Keratinocyte (primary cell): ENCODE measurements around the gene MRPS33. TPM values are rescaled to one million over a fixed set of nuclear protein-coding genes. Genes with fewer than 3 reads are reported as not detected.

Experiments
- DNase-seq: peaks from one replicate; pipeline ENCODE4 v3.0.0-alpha.2; 2011; ENCODE audit warnings: low read depth, missing footprints, low spot score
- FAIRE-seq: peaks from 2 replicates; lab custom pipeline; 2011; peaks lifted over from hg19 to GRCh38; lab: Jason Lieb, UNC
- H2AFZ ChIP-seq: 2 replicates; pipeline ENCODE4 v1.6.0; 2012; ENCODE audit warnings: low read length, control low read depth, inconsistent platforms; ENCODE audit not compliant: control insufficient read depth
- H3K27ac ChIP-seq: 2 replicates; pipeline ENCODE4 v1.5.1; 2011; ENCODE audit warnings: low read length; ENCODE audit not compliant: control insufficient read depth, insufficient read depth
- H3K27me3 ChIP-seq: 3 replicates; pipeline ENCODE4 v1.6.0; 2011; ENCODE audit warnings: low read length; ENCODE audit not compliant: control insufficient read depth, insufficient read depth; ENCODE audit errors: extremely low read depth
- H3K36me3 ChIP-seq, 2 experiments: 2 replicates in 1 of 2; 3 replicates in 1 of 2; pipeline ENCODE4 v1.5.1; 2011; ENCODE audit warnings: low read length in 2 of 2, mild to moderate bottlenecking in 1 of 2; ENCODE audit not compliant: control insufficient read depth in 2 of 2, insufficient read depth in 2 of 2; ENCODE audit errors: extremely low read depth in 1 of 2
- H3K4me1 ChIP-seq: 3 replicates; pipeline ENCODE4 v1.5.1; 2011; ENCODE audit warnings: low read length; ENCODE audit not compliant: control insufficient read depth, insufficient read depth; ENCODE audit errors: extremely low read depth
- H3K4me2 ChIP-seq: 3 replicates; pipeline ENCODE4 v1.6.0; 2011; ENCODE audit warnings: low read depth, low read length; ENCODE audit not compliant: control insufficient read depth, insufficient read depth; ENCODE audit errors: extremely low read depth
- H3K4me3 ChIP-seq, 3 experiments: fragments of 200-600 bp in 1 of 3; sonication (generic) in 1 of 3; 2 replicates in 2 of 3; 3 replicates in 1 of 3; pipeline ENCODE4 v1.5.1; 2011 to 2016; ENCODE audit warnings: low read length in 3 of 3, mild to moderate bottlenecking in 3 of 3, control low read depth in 2 of 3, inconsistent platforms in 1 of 3, low read depth in 1 of 3, mixed read lengths in 1 of 3, mixed run types in 1 of 3, moderate library complexity in 1 of 3; ENCODE audit not compliant: control insufficient read depth in 2 of 3, insufficient read depth in 2 of 3; ENCODE audit errors: extremely low read depth in 1 of 3
- H3K79me2 ChIP-seq: 2 replicates; pipeline ENCODE4 v1.6.0; 2012; ENCODE audit warnings: low read length; ENCODE audit not compliant: control insufficient read depth, insufficient read depth
- H3K9ac ChIP-seq: 3 replicates; pipeline ENCODE4 v1.6.0; 2011; ENCODE audit warnings: low read length; ENCODE audit not compliant: control insufficient read depth, insufficient read depth; ENCODE audit errors: extremely low read depth
- H3K9me1 ChIP-seq: 3 replicates; pipeline ENCODE4 v1.6.0; 2011; ENCODE audit warnings: low read length; ENCODE audit not compliant: control insufficient read depth, insufficient read depth; ENCODE audit errors: extremely low read depth
- H3K9me3 ChIP-seq: 2 replicates; pipeline ENCODE4 v1.5.1; 2012; ENCODE audit warnings: low read depth, low read length; ENCODE audit not compliant: control insufficient read depth
- H4K20me1 ChIP-seq: 3 replicates; pipeline ENCODE4 v1.6.0; 2011; ENCODE audit warnings: low read length; ENCODE audit not compliant: control insufficient read depth, insufficient read depth; ENCODE audit errors: extremely low read depth
- EZH2 ChIP-seq: IDR thresholded peaks from one replicate; pipeline ENCODE4 v1.6.1; 2012; ENCODE audit warnings: inconsistent platforms, mild to moderate bottlenecking, low read length, moderate library complexity
- dilution Hi-C: fragments of 300-500 bp; cut with MboI; formaldehyde crosslinking; loops from one replicate; pipeline ENCODE4 v1.7.0; 2020; ENCODE audit warnings: low sequenced_read_pairs; ENCODE audit not compliant: extremely low pct_ligation_motif_present
- polyA plus RNA-seq, 5 experiments: library from polyadenylated mRNA; depleted of rRNA in 3 of 5; stranded (reverse) in 3 of 5; stranded (forward) in 1 of 5; unstranded in 1 of 5; fragments of >200 nt; gene quantifications; 1 replicate in 1 of 5; 2 replicates in 3 of 5; 3 replicates in 1 of 5; pipeline versions ENCODE4 v1.2.1 to v1.2.3, GENCODE V29; 2011 to 2012; ENCODE audit warnings: missing spikeins in 2 of 5, low read depth in 1 of 5, low replicate concordance in 1 of 5
- TF ChIP-seq, protein P1 (sequence below), 3 experiments: IDR thresholded peaks in 1 of 3; conservative IDR thresholded peaks in 1 of 3; optimal IDR thresholded peaks in 1 of 3; 2 replicates in 2 of 3; 3 replicates in 1 of 3; pipeline versions ENCODE3 to v1.5.1; 2011; ENCODE audit warnings: low read length in 3 of 3, mild to moderate bottlenecking in 3 of 3, moderate library complexity in 2 of 3, control low read depth in 1 of 3, inconsistent platforms in 1 of 3; ENCODE audit not compliant: insufficient read depth in 2 of 3; ENCODE audit errors: extremely low read depth in 1 of 3

MRPS33 gene
- polyA plus RNA-seq, 1 donor (not counting 4 experiments of a cell fraction or from before 2014, with no cell fraction given): 141 TPM

GRCh38 chr7:140983802-140984201 is 30.9 kb downstream of the MRPS33 start:
- no peak for FAIRE-seq
- Histone ChIP-seq H3K27me3 (no peaks in the 10 kb centered on the region), H3K9me1 (no peaks in the 10 kb centered on the region), H3K4me2 (no peak overlapping the region), H3K9ac (no peak overlapping the region), H3K27ac (no peak overlapping the region), H3K79me2 (no peaks in the 10 kb centered on the region), H2AFZ (no peak overlapping the region), H3K9me3 (no peaks in the 10 kb centered on the region), H3K4me1 (no peaks in the 10 kb centered on the region), H3K36me3 (no peaks in the 10 kb centered on the region), H3K4me3 (no peak overlapping the region), H4K20me1 (no peaks in the 10 kb centered on the region)
- TF ChIP-seq EZH2: no peak
- TF ChIP-seq, protein P1, sequence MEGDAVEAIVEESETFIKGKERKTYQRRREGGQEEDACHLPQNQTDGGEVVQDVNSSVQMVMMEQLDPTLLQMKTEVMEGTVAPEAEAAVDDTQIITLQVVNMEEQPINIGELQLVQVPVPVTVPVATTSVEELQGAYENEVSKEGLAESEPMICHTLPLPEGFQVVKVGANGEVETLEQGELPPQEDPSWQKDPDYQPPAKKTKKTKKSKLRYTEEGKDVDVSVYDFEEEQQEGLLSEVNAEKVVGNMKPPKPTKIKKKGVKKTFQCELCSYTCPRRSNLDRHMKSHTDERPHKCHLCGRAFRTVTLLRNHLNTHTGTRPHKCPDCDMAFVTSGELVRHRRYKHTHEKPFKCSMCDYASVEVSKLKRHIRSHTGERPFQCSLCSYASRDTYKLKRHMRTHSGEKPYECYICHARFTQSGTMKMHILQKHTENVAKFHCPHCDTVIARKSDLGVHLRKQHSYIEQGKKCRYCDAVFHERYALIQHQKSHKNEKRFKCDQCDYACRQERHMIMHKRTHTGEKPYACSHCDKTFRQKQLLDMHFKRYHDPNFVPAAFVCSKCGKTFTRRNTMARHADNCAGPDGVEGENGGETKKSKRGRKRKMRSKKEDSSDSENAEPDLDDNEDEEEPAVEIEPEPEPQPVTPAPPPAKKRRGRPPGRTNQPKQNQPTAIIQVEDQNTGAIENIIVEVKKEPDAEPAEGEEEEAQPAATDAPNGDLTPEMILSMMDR (optimal IDR thresholded peaks at IDR 0.05 in 1 of 3, IDR thresholded peaks at IDR 0.05 in 1 of 3, conservative IDR thresholded peaks at IDR 0.05 in 1 of 3; ENCODE audit: extremely low read depth in 1 of 3, insufficient read depth in 2 of 3, low read length in 3 of 3): peak in 1 of 3 experiments; percentile 33
- dilution Hi-C loops: no loop called here
- no peak for DNase-seq

GRCh38 chr7:140982508-140982907 is 32.2 kb downstream of the MRPS33 start:
- Histone ChIP-seq H3K9me3 (no peaks in the 10 kb centered on the region), H3K9ac (no peak overlapping the region), H3K27ac (no peak overlapping the region), H3K79me2 (no peaks in the 10 kb centered on the region), H3K4me1 (no peaks in the 10 kb centered on the region), H3K27me3 (no peaks in the 10 kb centered on the region), H4K20me1 (no peaks in the 10 kb centered on the region), H3K4me3 (no peak overlapping the region), H3K4me2 (no peak overlapping the region), H3K36me3 (no peaks in the 10 kb centered on the region), H2AFZ (no peak overlapping the region), H3K9me1 (no peaks in the 10 kb centered on the region)
- dilution Hi-C loops: no loop called here
- no peak for DNase-seq
- FAIRE-seq: no peak
- TF ChIP-seq EZH2: no peak
- TF ChIP-seq, protein P1 (optimal IDR thresholded peaks at IDR 0.05 in 1 of 3, IDR thresholded peaks at IDR 0.05 in 1 of 3, conservative IDR thresholded peaks at IDR 0.05 in 1 of 3; ENCODE audit: extremely low read depth in 1 of 3, insufficient read depth in 2 of 3, low read length in 3 of 3): no peak
